Keratinocyte (primary cell): ENCODE results near the gene CTNNA3. TPM values are rescaled to one million over a fixed set of nuclear protein-coding genes. Genes with fewer than 3 reads are reported as not detected.

Source experiments
- DNase-seq: peaks from one replicate; pipeline ENCODE4 v3.0.0-alpha.2; 2011; ENCODE audit warnings: low read depth, missing footprints, low spot score
- FAIRE-seq: peaks from 2 replicates; lab custom pipeline; 2011; peaks lifted over from hg19 to GRCh38; lab: Jason Lieb, UNC
- H2AFZ ChIP-seq: 2 replicates; pipeline ENCODE4 v1.6.0; 2012; ENCODE audit warnings: low read length, control low read depth, inconsistent platforms; ENCODE audit not compliant: control insufficient read depth
- H3K27ac ChIP-seq: 2 replicates; pipeline ENCODE4 v1.5.1; 2011; ENCODE audit warnings: low read length; ENCODE audit not compliant: control insufficient read depth, insufficient read depth
- H3K27me3 ChIP-seq: 3 replicates; pipeline ENCODE4 v1.6.0; 2011; ENCODE audit warnings: low read length; ENCODE audit not compliant: control insufficient read depth, insufficient read depth; ENCODE audit errors: extremely low read depth
- H3K36me3 ChIP-seq, 2 experiments: 2 replicates in 1 of 2; 3 replicates in 1 of 2; pipeline ENCODE4 v1.5.1; 2011; ENCODE audit warnings: low read length in 2 of 2, mild to moderate bottlenecking in 1 of 2; ENCODE audit not compliant: control insufficient read depth in 2 of 2, insufficient read depth in 2 of 2; ENCODE audit errors: extremely low read depth in 1 of 2
- H3K4me1 ChIP-seq: 3 replicates; pipeline ENCODE4 v1.5.1; 2011; ENCODE audit warnings: low read length; ENCODE audit not compliant: control insufficient read depth, insufficient read depth; ENCODE audit errors: extremely low read depth
- H3K4me2 ChIP-seq: 3 replicates; pipeline ENCODE4 v1.6.0; 2011; ENCODE audit warnings: low read depth, low read length; ENCODE audit not compliant: control insufficient read depth, insufficient read depth; ENCODE audit errors: extremely low read depth
- H3K4me3 ChIP-seq, 3 experiments: fragments of 200-600 bp in 1 of 3; sonication (generic) in 1 of 3; 2 replicates in 2 of 3; 3 replicates in 1 of 3; pipeline ENCODE4 v1.5.1; 2011 to 2016; ENCODE audit warnings: low read length in 3 of 3, mild to moderate bottlenecking in 3 of 3, control low read depth in 2 of 3, inconsistent platforms in 1 of 3, low read depth in 1 of 3, mixed read lengths in 1 of 3, mixed run types in 1 of 3, moderate library complexity in 1 of 3; ENCODE audit not compliant: control insufficient read depth in 2 of 3, insufficient read depth in 2 of 3; ENCODE audit errors: extremely low read depth in 1 of 3
- H3K79me2 ChIP-seq: 2 replicates; pipeline ENCODE4 v1.6.0; 2012; ENCODE audit warnings: low read length; ENCODE audit not compliant: control insufficient read depth, insufficient read depth
- H3K9ac ChIP-seq: 3 replicates; pipeline ENCODE4 v1.6.0; 2011; ENCODE audit warnings: low read length; ENCODE audit not compliant: control insufficient read depth, insufficient read depth; ENCODE audit errors: extremely low read depth
- H3K9me1 ChIP-seq: 3 replicates; pipeline ENCODE4 v1.6.0; 2011; ENCODE audit warnings: low read length; ENCODE audit not compliant: control insufficient read depth, insufficient read depth; ENCODE audit errors: extremely low read depth
- H3K9me3 ChIP-seq: 2 replicates; pipeline ENCODE4 v1.5.1; 2012; ENCODE audit warnings: low read depth, low read length; ENCODE audit not compliant: control insufficient read depth
- H4K20me1 ChIP-seq: 3 replicates; pipeline ENCODE4 v1.6.0; 2011; ENCODE audit warnings: low read length; ENCODE audit not compliant: control insufficient read depth, insufficient read depth; ENCODE audit errors: extremely low read depth
- EZH2 ChIP-seq: IDR thresholded peaks from one replicate; pipeline ENCODE4 v1.6.1; 2012; ENCODE audit warnings: inconsistent platforms, mild to moderate bottlenecking, low read length, moderate library complexity
- dilution Hi-C: fragments of 300-500 bp; cut with MboI; formaldehyde crosslinking; loops from one replicate; pipeline ENCODE4 v1.7.0; 2020; ENCODE audit warnings: low sequenced_read_pairs; ENCODE audit not compliant: extremely low pct_ligation_motif_present
- polyA plus RNA-seq, 5 experiments: library from polyadenylated mRNA; depleted of rRNA in 3 of 5; stranded (reverse) in 3 of 5; stranded (forward) in 1 of 5; unstranded in 1 of 5; fragments of >200 nt; gene quantifications; 1 replicate in 1 of 5; 2 replicates in 3 of 5; 3 replicates in 1 of 5; pipeline versions ENCODE4 v1.2.1 to v1.2.3, GENCODE V29; 2011 to 2012; ENCODE audit warnings: missing spikeins in 2 of 5, low read depth in 1 of 5, low replicate concordance in 1 of 5
- TF ChIP-seq, protein P1 (sequence below), 3 experiments: IDR thresholded peaks in 1 of 3; conservative IDR thresholded peaks in 1 of 3; optimal IDR thresholded peaks in 1 of 3; 2 replicates in 2 of 3; 3 replicates in 1 of 3; pipeline versions ENCODE3 to v1.5.1; 2011; ENCODE audit warnings: low read length in 3 of 3, mild to moderate bottlenecking in 3 of 3, moderate library complexity in 2 of 3, control low read depth in 1 of 3, inconsistent platforms in 1 of 3; ENCODE audit not compliant: insufficient read depth in 2 of 3; ENCODE audit errors: extremely low read depth in 1 of 3

The CTNNA3 gene
- polyA plus RNA-seq, 1 donor (not counting 4 experiments of a cell fraction or from before 2014, with no cell fraction given) = 0.01 TPM

DNA sequence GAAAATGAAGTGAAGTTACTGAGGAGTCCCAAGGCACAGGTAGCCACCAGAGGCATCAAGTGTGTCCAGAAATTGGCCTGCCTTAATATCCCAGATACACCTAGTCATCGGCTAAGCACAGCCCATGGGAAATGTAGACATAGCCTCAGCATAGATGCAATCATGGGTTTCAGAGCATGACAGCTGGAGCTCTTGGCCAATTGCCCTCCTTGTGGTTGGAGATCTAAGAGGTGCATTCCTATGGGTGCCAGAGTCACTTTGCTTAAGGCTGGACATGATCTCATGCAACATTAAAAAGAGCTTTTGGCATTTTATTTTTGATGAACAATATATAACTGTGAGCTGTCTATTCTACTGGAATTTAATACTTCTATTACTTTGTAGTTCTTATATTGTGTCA is 1528.2 kb downstream of the CTNNA3 start:
- H3K27ac ChIP-seq = no peak overlapping the region
- H3K36me3 ChIP-seq = no peaks in the 10 kb centered on the region
- FAIRE-seq (peak; percentile 36), DNase-seq (no peak)
- no peak overlapping the region for H2AFZ ChIP-seq
- H4K20me1 ChIP-seq = no peaks in the 10 kb centered on the region
- dilution Hi-C loops = no loop called here
- no peaks in the 10 kb centered on the region for H3K9me3 ChIP-seq
- no peak overlapping the region for H3K4me3 ChIP-seq
- H3K4me1 ChIP-seq = peaks cover 5% of the 10 kb centered on the region
- H3K27me3 ChIP-seq = no peaks in the 10 kb centered on the region
- H3K9ac ChIP-seq = no peak overlapping the region
- H3K9me1 ChIP-seq = no peaks in the 10 kb centered on the region
- no peak overlapping the region for H3K4me2 ChIP-seq
- H3K79me2 ChIP-seq = no peaks in the 10 kb centered on the region
- TF ChIP-seq, protein P1, sequence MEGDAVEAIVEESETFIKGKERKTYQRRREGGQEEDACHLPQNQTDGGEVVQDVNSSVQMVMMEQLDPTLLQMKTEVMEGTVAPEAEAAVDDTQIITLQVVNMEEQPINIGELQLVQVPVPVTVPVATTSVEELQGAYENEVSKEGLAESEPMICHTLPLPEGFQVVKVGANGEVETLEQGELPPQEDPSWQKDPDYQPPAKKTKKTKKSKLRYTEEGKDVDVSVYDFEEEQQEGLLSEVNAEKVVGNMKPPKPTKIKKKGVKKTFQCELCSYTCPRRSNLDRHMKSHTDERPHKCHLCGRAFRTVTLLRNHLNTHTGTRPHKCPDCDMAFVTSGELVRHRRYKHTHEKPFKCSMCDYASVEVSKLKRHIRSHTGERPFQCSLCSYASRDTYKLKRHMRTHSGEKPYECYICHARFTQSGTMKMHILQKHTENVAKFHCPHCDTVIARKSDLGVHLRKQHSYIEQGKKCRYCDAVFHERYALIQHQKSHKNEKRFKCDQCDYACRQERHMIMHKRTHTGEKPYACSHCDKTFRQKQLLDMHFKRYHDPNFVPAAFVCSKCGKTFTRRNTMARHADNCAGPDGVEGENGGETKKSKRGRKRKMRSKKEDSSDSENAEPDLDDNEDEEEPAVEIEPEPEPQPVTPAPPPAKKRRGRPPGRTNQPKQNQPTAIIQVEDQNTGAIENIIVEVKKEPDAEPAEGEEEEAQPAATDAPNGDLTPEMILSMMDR (optimal IDR thresholded peaks at IDR 0.05 in 1 of 3, IDR thresholded peaks at IDR 0.05 in 1 of 3, conservative IDR thresholded peaks at IDR 0.05 in 1 of 3; ENCODE audit: extremely low read depth in 1 of 3, insufficient read depth in 2 of 3, low read length in 3 of 3) = no peak
- TF ChIP-seq EZH2 = no peak

- Histone ChIP-seq H3K79me2 (no peaks in the 10 kb centered on the region), H3K4me2 (no peak overlapping the region), H2AFZ (no peak overlapping the region), H3K4me1 (peaks cover 5% of the 10 kb centered on the region), H3K27ac (no peak overlapping the region), H4K20me1 (no peaks in the 10 kb centered on the region), H3K4me3 (no peak overlapping the region), H3K27me3 (no peaks in the 10 kb centered on the region), H3K36me3 (no peaks in the 10 kb centered on the region), H3K9me1 (no peaks in the 10 kb centered on the region), H3K9ac (no peak overlapping the region), H3K9me3 (no peaks in the 10 kb centered on the region)
- TF ChIP-seq, protein P1 (optimal IDR thresholded peaks at IDR 0.05 in 1 of 3, IDR thresholded peaks at IDR 0.05 in 1 of 3, conservative IDR thresholded peaks at IDR 0.05 in 1 of 3; ENCODE audit: extremely low read depth in 1 of 3, insufficient read depth in 2 of 3, low read length in 3 of 3) = no peak
- no peak for TF ChIP-seq EZH2
- no peak for DNase-seq
- dilution Hi-C loops = no loop called here
- FAIRE-seq = peak; percentile 13
Observed at GRCh38 chr10:66162560-66163143, 1533.3 kb downstream of the CTNNA3 start.
